GM19452 (cell line): ENCODE data around the gene SCNN1B.
"Not testable (repeated sequence)": the region's sequence is repeated elsewhere in the genome, so short reads cannot be mapped to it uniquely, and the experiment has no call there.

Source experiments
- ATAC-seq: cut with Tn5 transposase; IDR thresholded peaks from one replicate; pipeline ENCODE4 v1.9.1; 2021; ENCODE audit not compliant: unreplicated experiment

The SCNN1B gene

GRCh38 chr16:23348579-23349469 lies 46.7 kb downstream of the SCNN1B start:
- ATAC-seq = no peak

GRCh38 chr16:23351360-23351759 lies 49.3 kb downstream of the SCNN1B start:
- ATAC-seq = no peak

GRCh38 chr16:23353440-23353839 lies 51.3 kb downstream of the SCNN1B start:
- no peak for ATAC-seq

- no peak for ATAC-seq
These were observed 52.1 kb downstream of the SCNN1B start for GRCh38 chr16:23354246-23354645.

- no peak for ATAC-seq
These were observed 53.1 kb downstream of the SCNN1B start for GRCh38 chr16:23355106-23355670.

GRCh38 chr16:23356941-23357340 lies 54.8 kb downstream of the SCNN1B start:
- ATAC-seq = no peak

GRCh38 chr16:23357761-23358290 lies 55.7 kb downstream of the SCNN1B start:
- ATAC-seq = no peak

GRCh38 chr16:23359092-23359760 lies 57.1 kb downstream of the SCNN1B start:
- ATAC-seq = no peak

- no peak for ATAC-seq
These were observed 60.6 kb downstream of the SCNN1B start for GRCh38 chr16:23362460-23363317.

GRCh38 chr16:23365602-23366240 lies 63.6 kb downstream of the SCNN1B start:
- no peak for ATAC-seq

GRCh38 chr16:23366341-23366740 lies 64.2 kb downstream of the SCNN1B start:
- not testable (repeated sequence) for ATAC-seq

- no peak for ATAC-seq
These were observed 65.5 kb downstream of the SCNN1B start for GRCh38 chr16:23367564-23367963.

GRCh38 chr16:23367988-23368387 lies 65.9 kb downstream of the SCNN1B start:
- no peak for ATAC-seq

GRCh38 chr16:23368469-23368868 lies 66.4 kb downstream of the SCNN1B start:
- ATAC-seq = no peak

- ATAC-seq = no peak
These were observed 67.3 kb downstream of the SCNN1B start for GRCh38 chr16:23369416-23369815.

GRCh38 chr16:23371368-23371767 lies 69.3 kb downstream of the SCNN1B start:
- ATAC-seq = no peak

- no peak for ATAC-seq
These were observed 71.5 kb downstream of the SCNN1B start for GRCh38 chr16:23373436-23374219.

GRCh38 chr16:23374721-23375510 lies 72.8 kb downstream of the SCNN1B start:
- ATAC-seq = no peak

- ATAC-seq = no peak
These were observed 73.5 kb downstream of the SCNN1B start for GRCh38 chr16:23375643-23376042.
